ENCODE measurements around the gene LRRC26.

The LRRC26 gene

GRCh38 chr9:137169896-137170358, at the start of gene LRRC26:
LRRC26 (minus strand) TSS chr9:137170051; CDS start chr9:137169943, 108 bp downstream.
- DNase-seq, result no peak

GRCh38 chr9:137218754-137219271, 49.0 kb upstream of the LRRC26 start:
- peak; percentile 59 to 82 for DNase-seq

- no peak for DNase-seq
Measured at GRCh38 chr9:137218212-137218753, 48.4 kb upstream of the LRRC26 start.

GRCh38 chr9:137217276-137218211, 47.7 kb upstream of the LRRC26 start:
- DNase-seq, result peak; percentile 85 to 89

GRCh38 chr9:137216188-137216965, 46.5 kb upstream of the LRRC26 start:
- no peak for DNase-seq

- DNase-seq, result no peak
Measured at GRCh38 chr9:137215196-137215986, 45.5 kb upstream of the LRRC26 start.

- DNase-seq, result no peak
Measured at GRCh38 chr9:137214620-137215019, 44.8 kb upstream of the LRRC26 start.

- no peak for DNase-seq
Measured at GRCh38 chr9:137213160-137214060, 43.6 kb upstream of the LRRC26 start.

GRCh38 chr9:137212520-137212919, 42.7 kb upstream of the LRRC26 start:
- DNase-seq, result no peak

- no peak for DNase-seq
Measured at GRCh38 chr9:137211532-137211931, 41.7 kb upstream of the LRRC26 start.

- no peak for DNase-seq
Measured at GRCh38 chr9:137206602-137207001, 36.8 kb upstream of the LRRC26 start.

GRCh38 chr9:137205126-137206069, 35.5 kb upstream of the LRRC26 start, which contains the start of the genes NDOR1 and TMEM203:
NDOR1 (plus strand) TSS chr9:137205700; CDS start chr9:137205778, 78 bp downstream.
TMEM203 (minus strand) TSS chr9:137205648; CDS start chr9:137205414, 234 bp downstream.
- peak; percentile 73 to 82 for DNase-seq

- DNase-seq, result no peak
Measured at GRCh38 chr9:137204731-137205125, 34.9 kb upstream of the LRRC26 start.

- DNase-seq, result no peak
Measured at GRCh38 chr9:137202966-137203365, 33.1 kb upstream of the LRRC26 start.

GRCh38 chr9:137201205-137201868, 31.5 kb upstream of the LRRC26 start:
- DNase-seq, result no peak

GRCh38 chr9:137200311-137201204, 30.7 kb upstream of the LRRC26 start, which contains the start of gene TPRN:
TPRN (minus strand) TSS chr9:137200741; CDS start chr9:137200711, 30 bp downstream.
- DNase-seq, result peak; percentile 99

- no peak for DNase-seq
Measured at GRCh38 chr9:137199411-137200121, 29.7 kb upstream of the LRRC26 start.

All from SW 1271 (cell line).